C4-2B (cell line): ENCODE results near the gene SORCS1.

Source experiments
- CTCF ChIP-seq: fragments of 450-650 bp; conservative IDR thresholded peaks from 2 replicates; pipeline ENCODE4 v1.5.1; 2017; ENCODE audit warnings: mild to moderate bottlenecking
- ZFX ChIP-seq: fragments of 450-650 bp; IDR thresholded peaks from 2 replicates; pipeline ENCODE4 v1.6.1; 2017

DNA sequence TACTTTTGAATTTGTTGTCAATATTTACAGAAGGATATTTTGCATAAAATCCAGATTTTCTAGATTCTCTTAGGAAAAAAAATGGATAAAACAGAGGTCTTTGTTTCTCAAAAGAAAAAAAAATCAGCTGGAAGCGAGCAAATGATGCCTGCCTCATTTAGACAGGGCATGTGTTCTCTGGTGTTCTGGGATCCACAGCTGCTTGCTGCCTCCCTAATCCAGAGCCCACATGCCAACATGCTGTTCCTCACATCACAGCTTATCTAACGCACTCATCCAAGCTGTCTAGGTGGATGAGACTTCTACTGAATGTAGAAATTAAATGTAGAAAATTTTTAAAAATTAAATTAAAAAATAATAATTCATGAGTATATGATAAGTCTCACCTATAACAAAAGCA is 630.1 kb downstream of the SORCS1 start:
- TF ChIP-seq CTCF (no peak), ZFX (no peak)
